ENCODE results near the gene MORF4L1.
A peak's percentile ranks its signal among the peaks of the same experiment; 100 is the strongest.
"Not testable (repeated sequence)": the region's sequence is repeated elsewhere in the genome, so short reads cannot be mapped to it uniquely, and the experiment has no call there.

Gene MORF4L1

DNA sequence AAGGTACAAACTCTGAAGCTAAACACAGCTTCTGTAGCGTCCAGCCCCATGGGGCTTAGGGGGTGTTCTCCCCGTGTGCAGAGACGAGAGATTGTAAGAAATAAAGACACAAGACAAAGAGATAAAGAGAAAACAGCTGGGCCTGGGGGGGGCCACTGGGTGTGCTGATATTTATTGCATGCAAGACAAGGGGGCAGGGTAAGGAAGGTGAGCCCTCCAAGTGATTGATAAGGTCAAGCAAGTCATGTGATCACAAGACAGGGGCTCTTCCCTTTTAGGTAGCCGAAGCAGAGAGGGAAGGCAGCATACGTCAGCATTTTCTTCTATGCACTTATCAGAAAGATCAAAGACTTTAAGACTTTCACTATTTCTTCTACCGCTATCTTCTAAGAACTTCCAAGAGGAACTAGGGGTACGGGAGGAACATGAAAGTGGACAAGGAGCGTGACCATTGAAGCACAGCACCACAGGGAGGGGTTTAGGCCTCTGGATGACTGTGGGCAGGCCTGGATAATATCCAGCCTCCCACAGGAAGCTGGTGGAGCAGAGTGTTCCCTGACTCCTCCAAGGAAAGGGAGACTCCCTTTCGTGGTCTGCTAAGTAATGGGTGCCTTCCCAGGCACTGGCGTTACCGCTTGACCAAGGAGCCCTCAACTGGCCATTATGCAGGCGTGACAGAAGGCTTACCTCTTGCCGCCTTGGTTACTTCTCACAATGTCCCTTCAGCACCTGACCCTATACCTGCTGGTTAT, 29.8 kb downstream of the MORF4L1 start:
- not testable (repeated sequence) for DNase-seq

DNA sequence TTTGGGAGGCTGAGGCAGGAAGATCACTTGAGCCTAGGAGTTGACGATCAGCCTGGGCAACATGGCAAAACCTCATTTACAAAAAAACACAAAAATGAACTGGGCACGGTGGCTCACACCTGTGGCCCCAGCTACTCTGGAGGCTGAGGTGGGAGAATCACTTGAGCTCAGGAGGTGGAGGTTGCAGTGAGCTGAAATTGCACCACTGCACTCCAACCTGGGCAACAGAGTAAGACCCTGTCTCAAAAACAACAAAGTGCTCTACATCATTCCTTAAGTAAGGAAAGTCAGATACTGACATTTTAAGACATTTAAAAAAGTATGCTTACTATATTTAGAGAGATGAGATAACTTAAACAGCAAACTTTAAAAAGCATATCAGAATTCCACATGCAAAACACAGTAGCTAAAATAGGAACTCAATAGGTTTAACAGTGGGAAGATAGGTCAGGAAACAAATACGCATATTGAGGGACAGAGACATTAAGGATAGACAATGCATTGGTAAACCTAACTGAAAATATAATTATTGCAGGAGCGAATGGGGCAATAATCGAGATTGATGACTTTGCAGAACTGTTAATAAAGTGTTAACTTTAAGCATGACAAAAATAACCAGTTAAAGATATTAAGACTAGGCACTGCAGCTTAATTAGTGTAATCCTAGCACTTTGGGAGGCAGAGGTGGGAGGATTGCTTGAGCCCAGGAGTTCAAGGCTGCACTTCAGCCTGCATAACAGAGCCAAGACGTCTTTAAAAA, 32.1 kb downstream of the MORF4L1 start:
- no peak for DNase-seq

DNA sequence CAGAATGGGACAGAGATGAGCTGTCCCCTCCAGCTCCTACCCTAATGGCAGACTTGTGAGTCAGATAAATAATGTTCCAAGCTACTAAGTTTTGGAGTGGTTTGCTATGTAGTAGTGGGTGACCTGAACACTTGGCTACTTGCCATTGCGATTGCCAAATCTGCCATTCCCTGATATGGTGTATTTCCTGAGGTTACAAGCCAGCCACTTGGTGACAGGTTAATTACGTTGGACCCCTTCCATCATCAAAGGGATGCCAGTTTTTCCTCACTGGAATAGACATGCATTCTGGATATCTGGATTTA, 33.6 kb downstream of the MORF4L1 start:
- no peak for DNase-seq

DNA sequence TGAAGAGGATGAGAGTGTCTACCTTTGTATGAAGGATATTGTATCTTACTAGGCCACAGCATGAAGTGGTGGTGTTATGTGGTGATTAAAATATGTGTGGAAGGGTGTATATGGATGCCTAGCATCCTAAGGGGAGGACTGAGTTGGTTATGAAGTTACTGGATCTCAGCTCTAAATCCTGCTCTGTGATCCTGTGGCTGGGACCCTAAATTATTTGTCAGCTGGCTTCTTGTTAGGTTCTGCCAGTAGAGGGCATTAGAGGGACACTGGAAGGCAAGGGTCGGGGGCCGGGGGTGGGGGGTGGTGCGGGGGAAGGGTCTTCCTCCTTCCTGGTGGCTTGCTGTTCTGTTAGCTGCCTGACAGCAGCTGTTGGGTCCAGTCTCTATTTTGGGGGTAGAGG, 34.9 kb downstream of the MORF4L1 start:
- DNase-seq = no peak

DNA sequence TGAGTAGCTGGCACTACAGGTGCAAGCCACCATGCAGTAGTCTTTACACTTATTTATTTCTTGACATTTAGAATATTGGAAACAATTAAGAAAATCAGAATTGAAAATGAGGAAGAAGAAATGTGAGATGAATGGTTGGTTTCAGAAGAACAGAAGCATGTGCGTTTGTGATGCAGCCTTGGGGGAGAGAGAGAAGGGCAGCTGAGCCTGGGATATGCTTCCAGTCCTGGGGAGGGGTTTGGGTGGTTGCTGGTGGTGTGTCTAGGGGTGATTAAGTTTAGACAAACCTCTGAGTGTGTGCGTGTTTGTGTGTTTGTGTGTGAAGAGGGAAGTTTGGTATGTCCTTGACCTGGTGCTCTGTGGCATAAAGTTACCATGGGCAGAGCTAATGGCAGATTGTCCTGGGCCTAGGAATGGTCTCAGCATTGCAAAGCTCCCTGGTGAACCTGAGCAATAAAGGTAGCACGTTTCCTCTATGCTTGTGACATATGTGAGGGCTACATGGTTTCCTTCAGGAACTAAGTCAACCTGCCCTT, 36.5 kb downstream of the MORF4L1 start:
- no peak for DNase-seq

DNA sequence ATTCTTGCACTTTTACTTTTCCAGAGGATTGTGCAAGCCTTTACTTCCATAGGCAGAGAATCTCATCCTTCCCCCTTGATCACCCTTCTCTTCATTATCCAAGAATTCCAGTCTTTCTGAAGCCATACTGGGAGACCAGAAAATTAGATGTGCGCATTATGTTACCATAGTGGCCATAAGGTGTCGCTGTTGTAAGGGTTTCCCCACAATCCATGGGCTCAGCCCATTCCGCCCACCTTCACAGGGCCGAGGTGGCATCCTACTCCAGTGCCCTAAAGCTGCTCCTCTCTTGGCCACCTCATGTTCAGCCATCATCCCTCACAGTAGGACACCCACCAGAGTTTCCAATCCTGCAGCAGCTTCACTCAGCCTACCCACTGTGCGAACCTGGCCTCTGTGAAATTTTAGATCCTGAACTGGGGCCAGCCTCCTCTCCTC, 37.1 kb downstream of the MORF4L1 start:
- peak; percentile 21 for DNase-seq

DNA sequence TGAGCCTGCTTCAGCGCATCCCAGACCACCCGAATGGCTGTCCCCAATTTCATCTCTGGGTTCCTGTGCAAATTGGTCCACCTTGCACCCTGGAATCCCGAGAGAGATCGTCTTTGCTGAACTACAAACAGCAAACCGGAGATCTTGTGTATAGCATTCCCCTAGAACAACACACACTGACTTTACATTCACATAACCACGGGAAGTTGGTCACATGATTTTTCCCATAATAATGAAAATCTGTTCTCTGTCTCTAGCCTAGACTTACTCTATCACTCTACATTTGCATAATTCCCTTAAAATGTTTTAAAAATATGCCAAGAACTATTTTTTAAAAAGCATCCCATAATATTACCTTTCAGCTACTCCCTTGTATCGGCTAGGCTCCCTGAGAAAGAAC, 37.6 kb downstream of the MORF4L1 start:
- DNase-seq = no peak

DNA sequence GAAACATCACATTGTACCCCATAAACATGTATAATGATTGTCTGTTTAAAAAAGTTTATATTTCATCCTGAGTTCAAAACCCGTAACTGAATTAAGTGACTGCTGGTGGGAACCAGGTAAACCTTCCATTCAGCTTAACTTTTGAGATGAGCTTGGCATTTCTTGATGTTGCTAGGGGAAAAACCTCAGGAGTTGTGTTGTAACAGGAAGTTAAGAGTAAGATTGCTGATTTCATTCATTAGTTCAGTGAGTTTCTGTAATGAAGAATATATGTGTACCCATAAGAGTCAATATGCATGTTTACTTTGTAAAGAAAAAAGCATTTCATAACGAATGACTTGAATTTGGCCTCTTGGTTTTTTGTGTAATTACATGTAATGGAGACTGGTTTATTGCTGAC, 39.6 kb downstream of the MORF4L1 start:
- no peak for DNase-seq

DNA sequence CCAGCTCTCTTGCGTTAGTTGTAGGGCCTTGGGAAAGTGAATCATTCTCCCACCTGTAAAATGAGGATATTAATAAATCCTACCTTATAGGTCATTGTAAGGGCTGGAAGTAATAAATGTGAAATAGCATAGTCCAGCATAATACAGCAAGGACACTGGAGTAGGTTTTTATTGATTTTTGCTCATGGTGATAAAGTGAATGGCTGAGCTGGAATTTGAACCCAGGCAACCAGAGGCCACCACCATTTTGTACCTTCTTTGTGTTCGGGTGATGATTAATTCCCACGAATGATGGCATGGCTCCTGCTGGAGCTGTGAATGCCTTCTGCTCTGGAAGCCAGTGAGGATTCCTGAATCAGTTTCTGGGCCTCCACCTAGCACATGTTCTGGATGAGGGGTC, 40.3 kb downstream of the MORF4L1 start:
- DNase-seq = no peak

DNA sequence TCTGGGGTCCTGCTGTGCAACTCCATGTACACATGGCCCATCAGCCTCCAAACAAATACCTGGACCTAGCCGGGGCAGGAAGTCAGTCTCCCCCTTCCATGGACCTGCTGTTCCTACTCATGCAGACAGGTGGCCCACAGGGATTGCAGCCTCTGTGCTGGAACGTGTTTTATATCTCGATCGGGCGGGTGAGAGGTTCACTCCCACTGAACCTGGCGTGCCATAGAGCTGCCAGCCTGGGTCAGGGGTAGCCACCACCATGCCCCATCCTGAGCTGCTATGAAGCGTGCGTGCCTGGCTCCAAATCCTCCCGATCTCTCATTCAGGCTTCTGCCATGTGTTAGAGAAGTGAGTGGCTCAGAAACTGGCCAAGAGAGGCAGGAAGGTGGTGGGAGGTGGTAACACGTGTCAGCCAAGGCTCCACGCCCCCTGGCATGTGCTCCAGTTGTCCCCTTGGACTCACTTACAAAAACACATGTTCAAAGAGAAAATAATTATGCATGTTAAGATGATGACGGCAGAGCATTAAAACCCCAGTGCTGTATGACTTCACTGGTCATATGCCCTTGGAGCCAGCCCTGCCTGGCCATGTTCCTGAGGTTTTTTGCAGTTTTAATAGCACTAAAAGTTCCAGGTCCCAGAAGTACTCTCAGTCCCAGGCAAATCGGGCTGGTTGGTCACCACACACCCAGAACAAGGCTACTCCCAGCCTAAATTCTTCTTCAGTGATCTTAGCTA, 41.5 kb downstream of the MORF4L1 start:
- DNase-seq = no peak

DNA sequence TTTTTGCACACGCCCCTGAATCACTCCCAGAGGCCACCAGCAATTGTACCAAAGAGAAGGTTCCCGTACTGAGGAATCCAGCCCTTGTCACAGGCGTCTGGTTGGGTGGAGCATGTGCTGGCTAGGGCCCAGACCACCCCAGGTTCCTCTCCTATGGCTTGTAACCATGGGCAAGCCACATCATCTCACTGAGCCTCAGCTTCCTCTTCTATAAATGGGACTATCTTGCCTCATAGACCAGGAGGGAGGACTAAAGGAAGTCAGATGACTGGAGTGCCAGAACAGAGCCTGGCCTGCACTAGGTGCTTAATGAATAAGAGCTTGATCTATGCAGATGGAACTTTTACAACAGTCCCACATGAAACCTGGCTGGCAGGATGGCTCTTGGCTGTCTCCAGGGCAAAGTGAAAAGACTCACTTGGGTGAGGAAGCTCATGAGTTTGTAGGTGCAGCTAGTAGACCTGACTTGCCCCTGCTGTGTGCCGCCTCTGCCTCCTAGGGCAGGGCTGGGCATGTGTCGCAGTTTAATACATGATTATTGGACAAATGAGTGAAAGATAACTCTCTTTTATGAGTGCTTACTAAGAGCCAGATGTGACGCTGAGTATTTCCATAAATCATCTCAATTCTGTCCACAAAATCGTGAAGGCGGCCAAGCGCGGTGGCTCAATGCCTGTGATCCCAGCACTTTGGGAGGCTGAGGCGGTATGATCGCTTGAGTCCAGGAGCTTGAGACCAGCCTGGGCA, 42.8 kb downstream of the MORF4L1 start:
- DNase-seq = no peak

DNA sequence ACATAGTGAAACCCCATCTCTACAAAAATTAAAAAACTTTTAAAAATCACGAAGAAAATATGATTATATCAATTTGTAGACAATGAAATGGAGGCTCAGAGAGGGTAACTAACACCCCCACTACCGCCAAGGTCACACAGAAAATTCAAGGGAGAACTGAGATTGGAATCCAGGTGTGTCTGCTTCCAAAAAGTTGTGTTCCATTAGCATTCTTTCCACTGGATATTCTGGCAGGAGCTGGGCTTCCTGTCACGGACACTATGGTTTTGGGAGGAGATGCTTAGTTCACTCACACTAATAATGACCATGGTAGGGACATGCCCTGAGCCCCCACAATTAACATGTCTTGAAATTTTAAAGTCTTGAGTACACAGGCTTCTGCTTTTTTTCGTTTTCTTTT, 43.4 kb downstream of the MORF4L1 start:
- no peak for DNase-seq

DNA sequence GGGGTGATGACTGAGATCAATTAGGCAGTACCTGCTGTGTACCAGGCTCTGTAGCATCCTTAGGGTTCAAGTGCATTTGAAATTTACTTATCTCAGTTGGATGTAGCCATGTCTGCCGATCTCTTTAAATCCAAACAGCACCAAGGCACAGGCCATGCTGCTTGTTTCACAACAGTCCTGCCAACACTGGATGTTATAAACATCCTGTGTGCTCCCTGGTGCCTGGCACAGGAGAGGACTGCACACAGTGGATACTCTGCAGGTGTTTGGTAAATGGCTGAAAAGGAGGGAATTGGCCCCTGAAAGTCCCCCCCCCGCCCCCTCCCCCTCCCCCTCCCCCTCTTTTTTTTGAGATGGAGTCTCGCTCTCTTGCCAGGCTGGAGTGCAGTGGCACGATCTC, 45.2 kb downstream of the MORF4L1 start:
- no peak for DNase-seq

DNA sequence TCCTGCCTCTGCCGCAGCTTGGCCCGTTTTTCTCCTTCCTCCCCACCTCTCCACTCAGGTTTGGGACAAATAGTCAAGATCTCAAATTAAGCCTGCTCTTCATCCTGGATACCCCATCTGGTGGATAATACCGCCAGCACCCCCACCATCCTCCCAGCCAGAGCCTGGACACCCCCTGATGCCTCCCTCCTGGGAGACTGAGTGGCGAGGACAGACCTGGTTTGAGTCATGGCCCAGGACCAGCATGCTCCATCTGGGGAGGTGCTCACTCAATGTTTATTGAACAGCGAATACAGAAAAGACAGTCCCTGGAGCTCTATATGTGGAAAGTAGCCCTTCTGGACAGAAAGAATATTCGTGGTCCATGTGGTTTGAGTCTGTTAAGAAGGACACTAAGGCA, 48.8 kb downstream of the MORF4L1 start:
- DNase-seq = no peak

DNA sequence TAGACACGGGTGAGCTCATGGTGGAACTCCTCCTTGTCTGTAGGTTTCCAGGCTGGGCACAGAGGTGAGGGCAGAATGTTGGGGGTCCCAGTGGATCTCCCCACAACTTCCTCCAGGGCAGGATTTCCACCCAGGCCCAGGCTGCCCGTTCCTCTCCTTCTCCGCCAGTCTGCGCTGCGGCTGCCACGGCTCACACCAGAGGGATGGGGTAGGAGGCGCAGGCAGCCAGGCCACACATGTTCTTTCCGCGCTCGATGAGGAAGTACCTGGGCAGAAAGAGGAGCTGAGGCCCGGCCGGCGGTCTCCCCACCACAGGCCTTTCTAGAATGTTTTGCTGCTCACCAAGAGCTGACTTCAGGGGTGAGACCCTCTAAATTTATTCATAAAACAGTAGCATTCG, 49.2 kb downstream of the MORF4L1 start:
- DNase-seq = no peak

DNA sequence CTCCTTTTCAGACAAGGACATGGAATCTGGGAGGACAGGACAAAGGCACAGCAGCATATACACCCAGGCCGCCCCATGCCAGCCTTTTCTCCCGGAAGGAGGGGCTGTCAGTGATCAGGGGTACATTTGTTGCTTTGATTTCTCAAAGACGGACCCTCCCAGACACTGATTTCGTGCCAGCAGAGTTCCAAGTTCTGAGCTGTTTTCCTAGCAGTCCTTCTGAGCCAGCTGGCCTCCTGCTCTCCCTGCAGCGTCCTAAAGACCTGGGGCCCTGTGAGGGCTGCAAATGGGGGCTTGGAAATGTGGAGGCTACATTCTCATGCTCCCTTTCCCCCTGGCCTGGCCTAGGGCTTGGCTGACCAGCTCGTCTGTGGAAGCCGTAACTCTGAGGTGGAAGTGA, 49.8 kb downstream of the MORF4L1 start:
- no peak for DNase-seq

DNA sequence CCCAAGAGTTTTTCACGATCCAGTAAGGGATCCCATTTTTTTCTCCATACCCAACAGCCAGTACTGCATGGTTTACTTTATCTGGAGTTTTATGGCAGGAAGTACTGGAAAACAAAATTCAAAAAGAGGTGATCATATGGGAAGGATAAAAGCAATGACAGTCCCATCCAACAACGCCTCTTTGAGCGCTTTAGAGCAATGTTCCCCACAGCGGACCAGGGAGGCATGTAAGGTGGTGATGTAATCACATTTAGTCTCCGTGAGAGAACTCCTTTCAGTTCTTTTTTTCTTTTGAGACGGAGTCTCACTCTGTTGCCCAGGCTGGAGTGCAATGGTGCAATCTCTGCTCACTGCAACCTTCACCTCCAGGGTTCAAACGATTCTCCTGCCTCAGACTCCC, 50.3 kb downstream of the MORF4L1 start:
- no peak for DNase-seq

DNA sequence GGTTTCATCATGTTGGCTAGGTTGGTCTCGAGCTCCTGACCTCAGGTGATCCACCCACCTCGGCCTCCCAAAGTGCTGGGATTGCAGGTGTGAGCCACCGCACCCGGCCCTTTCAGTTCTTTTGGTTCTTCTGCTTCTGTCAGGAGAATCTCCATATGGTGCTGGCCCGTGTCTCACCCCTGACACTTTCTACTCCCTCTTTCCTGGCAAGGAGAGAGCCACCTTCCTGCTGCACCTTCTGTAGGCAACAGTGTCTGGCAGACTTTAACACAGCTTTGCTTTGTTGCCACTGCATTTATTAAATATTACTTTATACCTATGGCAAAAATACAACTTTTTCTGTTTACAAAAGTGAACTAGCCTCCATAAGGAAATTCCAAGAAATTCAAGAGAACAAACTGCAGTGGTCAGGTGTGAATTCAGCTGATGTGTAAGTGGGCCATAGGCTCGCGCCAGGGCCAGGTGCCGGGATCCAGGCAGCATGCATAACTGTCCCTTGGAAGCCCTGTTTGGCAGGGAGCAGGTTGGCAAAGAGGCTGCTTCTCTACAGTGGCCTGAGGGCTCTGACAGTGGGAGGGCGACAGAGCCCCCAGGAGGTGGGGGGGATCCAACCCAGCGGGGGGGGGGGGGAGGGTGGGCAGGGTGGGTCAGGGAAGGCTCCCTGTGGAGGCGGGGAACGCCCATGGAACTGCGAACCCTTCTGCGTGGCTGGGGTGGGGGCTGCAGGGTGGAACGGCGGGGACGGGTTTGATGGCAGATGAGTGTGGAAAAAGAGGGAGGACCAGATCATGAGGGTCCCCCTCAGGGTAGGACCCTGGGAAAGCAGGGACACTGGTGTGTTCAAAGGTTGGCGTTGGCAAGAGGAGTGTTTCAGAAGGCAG, 51.0 kb downstream of the MORF4L1 start:
- no peak for DNase-seq

DNA sequence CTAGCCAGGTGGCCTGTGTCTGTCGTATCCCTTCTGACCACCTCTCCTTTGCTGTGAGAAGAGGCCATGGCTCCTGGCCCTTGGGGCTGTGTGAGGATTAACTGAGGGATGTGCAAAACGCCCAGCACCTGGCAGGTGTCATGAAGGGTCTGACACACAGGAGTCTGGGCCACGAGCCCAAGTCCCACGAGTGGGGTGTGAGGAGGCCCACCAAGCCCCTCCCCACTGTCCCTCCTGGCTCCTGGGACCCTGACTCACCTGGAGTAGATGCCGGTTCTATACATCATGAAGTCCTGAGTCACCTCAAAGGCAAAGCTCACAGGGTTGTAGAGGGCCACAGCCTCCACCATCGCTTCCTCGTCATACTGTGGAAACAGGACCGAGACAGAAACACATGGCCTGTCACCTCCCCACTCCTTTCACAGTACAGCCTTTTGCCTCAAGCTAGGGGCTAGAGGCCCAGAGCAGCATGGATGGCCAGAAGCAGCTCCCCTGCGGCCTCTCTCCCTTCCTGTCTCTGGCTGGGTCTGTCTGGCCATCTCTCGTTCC, 52.5 kb downstream of the MORF4L1 start:
- no peak for DNase-seq

DNA sequence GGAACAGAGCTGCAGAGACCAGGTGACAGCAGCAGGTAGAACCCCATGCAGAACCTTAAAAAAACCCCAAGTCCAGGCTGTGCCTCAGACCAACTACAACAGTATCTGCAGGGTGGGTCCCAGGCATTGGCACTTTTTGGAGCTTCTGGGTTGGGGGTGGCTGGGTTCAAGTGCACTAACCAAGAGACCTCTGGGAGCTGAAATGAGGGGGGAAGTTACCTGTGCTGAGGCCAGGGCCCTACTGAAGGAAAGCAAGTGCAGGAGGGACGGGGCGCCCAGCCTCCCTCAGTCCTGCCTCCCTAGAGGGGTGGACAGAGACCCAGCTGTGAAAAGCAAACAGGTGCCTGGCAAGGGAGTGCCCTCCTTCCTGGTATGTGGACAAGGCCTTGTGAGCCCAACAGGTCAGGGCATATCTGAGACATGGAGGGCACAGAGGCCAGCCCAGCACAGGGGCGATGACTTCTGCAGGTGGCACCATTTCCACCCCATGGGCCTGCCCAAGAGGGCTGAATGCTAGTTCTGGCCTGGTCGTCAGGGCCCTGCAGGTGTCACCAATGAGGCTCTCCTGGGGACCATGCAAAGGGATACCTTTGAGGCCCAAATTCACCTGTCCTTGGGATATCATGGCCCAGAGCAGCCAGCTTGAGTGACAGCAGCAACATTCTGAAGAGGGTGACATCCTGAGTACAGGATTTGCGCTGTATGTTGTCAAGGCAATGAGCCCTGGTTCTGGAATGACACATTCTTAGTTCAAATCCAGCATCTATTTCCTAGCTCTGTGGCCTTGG, 53.5 kb downstream of the MORF4L1 start:
- DNase-seq = no peak
